ENCODE data around the gene RASL12.

The RASL12 gene

GRCh38 chr15:65067645-65068402, at the start of gene RASL12:
Gene RASL12 (minus strand): TSS chr15:65067991. CDS start chr15:65067835, 156 bp downstream.
- TF ChIP-seq CTCF (IDR thresholded peaks at IDR 0.05; ENCODE audit: low read depth, low read length, missing control alignments), result no peak
- no peak for DNase-seq (ENCODE audit: low read depth)
- no peak within 1 kb of the TSS for H3K4me3 ChIP-seq (ENCODE audit: low read depth, low read length)

GRCh38 chr15:65115542-65115941, 47.8 kb upstream of the RASL12 start:
- no peak for TF ChIP-seq CTCF (IDR thresholded peaks at IDR 0.05; ENCODE audit: low read depth, low read length, missing control alignments)
- H3K4me3 ChIP-seq (ENCODE audit: low read depth, low read length), result no peak overlapping the region
- DNase-seq (ENCODE audit: low read depth), result no peak

- no peak for DNase-seq (ENCODE audit: low read depth)
- TF ChIP-seq CTCF (IDR thresholded peaks at IDR 0.05; ENCODE audit: low read depth, low read length, missing control alignments), result no peak
- no peak within 1 kb of the TSS for H3K4me3 ChIP-seq (ENCODE audit: low read depth, low read length)
Measured at GRCh38 chr15:65115086-65115485, 47.3 kb upstream of the RASL12 start, which contains the start of gene UBAP1L. Gene UBAP1L (minus strand): TSS chr15:65115200. CDS start chr15:65106215, 8,985 bp downstream.

GRCh38 chr15:65110676-65111292, 43.0 kb upstream of the RASL12 start:
- DNase-seq (ENCODE audit: low read depth), result no peak
- no peak overlapping the region for H3K4me3 ChIP-seq (ENCODE audit: low read depth, low read length)
- TF ChIP-seq CTCF (IDR thresholded peaks at IDR 0.05; ENCODE audit: low read depth, low read length, missing control alignments), result no peak

- DNase-seq (ENCODE audit: low read depth), result no peak
- no peak for TF ChIP-seq CTCF (IDR thresholded peaks at IDR 0.05; ENCODE audit: low read depth, low read length, missing control alignments)
- no peak overlapping the region for H3K4me3 ChIP-seq (ENCODE audit: low read depth, low read length)
Measured at GRCh38 chr15:65106011-65106590, 38.3 kb upstream of the RASL12 start.

GRCh38 chr15:65105038-65105437, 37.2 kb upstream of the RASL12 start:
- no peak overlapping the region for H3K4me3 ChIP-seq (ENCODE audit: low read depth, low read length)
- DNase-seq (ENCODE audit: low read depth), result no peak
- TF ChIP-seq CTCF (IDR thresholded peaks at IDR 0.05; ENCODE audit: low read depth, low read length, missing control alignments), result no peak

All from GM12864 (cell line).